GF-D8 (cell line): ENCODE results near the gene TSGA10IP.
A peak's percentile ranks its signal among the peaks of the same experiment; 100 is the strongest.
"Not testable (repeated sequence)": the region's sequence is repeated elsewhere in the genome, so short reads cannot be mapped to it uniquely, and the experiment has no call there.

Experiments
- DNase-seq: peaks from one replicate; lab custom pipeline; 2025; lab: John Stamatoyannopoulos, UW

TSGA10IP gene

GRCh38 chr11:65947603-65948125 is 2.4 kb downstream of the TSGA10IP start:
- DNase-seq, result no peak

- not testable (repeated sequence) for DNase-seq
These were observed 5.4 kb downstream of the TSGA10IP start for GRCh38 chr11:65950711-65951110.

- DNase-seq, result not testable (repeated sequence)
These were observed 6.4 kb downstream of the TSGA10IP start for GRCh38 chr11:65951641-65952040.

GRCh38 chr11:65952052-65952521 is 6.8 kb downstream of the TSGA10IP start:
- no peak for DNase-seq

GRCh38 chr11:65953471-65953870 is 8.2 kb downstream of the TSGA10IP start:
- DNase-seq, result no peak

- DNase-seq, result no peak
These were observed 9.5 kb downstream of the TSGA10IP start for GRCh38 chr11:65954771-65955170.

GRCh38 chr11:65958291-65958690 is 13.0 kb downstream of the TSGA10IP start:
- DNase-seq, result no peak

- no peak for DNase-seq
These were observed 13.6 kb downstream of the TSGA10IP start for GRCh38 chr11:65958774-65959420.

- DNase-seq, result no peak
These were observed 15.6 kb downstream of the TSGA10IP start for GRCh38 chr11:65960824-65961266.

GRCh38 chr11:65961267-65962140 is 16.2 kb downstream of the TSGA10IP start, which contains the start of gene SART1:
TSS of gene SART1 (plus strand) at chr11:65961734. CDS start at chr11:65961781, 47 bp downstream.
- peak; percentile 94 for DNase-seq

GRCh38 chr11:65962141-65962564 is 16.9 kb downstream of the TSGA10IP start:
- no peak for DNase-seq

GRCh38 chr11:65964906-65965305 is 19.6 kb downstream of the TSGA10IP start:
- no peak for DNase-seq

GRCh38 chr11:65965986-65966762 is 20.9 kb downstream of the TSGA10IP start:
- no peak for DNase-seq

GRCh38 chr11:65967329-65967934 is 22.2 kb downstream of the TSGA10IP start:
- DNase-seq, result no peak

GRCh38 chr11:65968600-65969482 is 23.6 kb downstream of the TSGA10IP start:
- peak; percentile 91 for DNase-seq

GRCh38 chr11:65972116-65972515 is 26.8 kb downstream of the TSGA10IP start:
- DNase-seq, result no peak

- no peak for DNase-seq
These were observed 28.3 kb downstream of the TSGA10IP start for GRCh38 chr11:65973439-65974110.

- DNase-seq, result no peak
These were observed 30.5 kb downstream of the TSGA10IP start for GRCh38 chr11:65975771-65976170.

GRCh38 chr11:65976216-65977176 is 31.2 kb downstream of the TSGA10IP start:
- DNase-seq, result no peak
